HG03196 (cell line): ENCODE measurements around the gene TBC1D25.
A peak's percentile ranks its signal among the peaks of the same experiment; 100 is the strongest.

ENCODE experiments used
- ATAC-seq: cut with Tn5 transposase; IDR thresholded peaks from one replicate; pipeline ENCODE4 v1.9.1; 2021; ENCODE audit not compliant: unreplicated experiment

The TBC1D25 gene, protein sequence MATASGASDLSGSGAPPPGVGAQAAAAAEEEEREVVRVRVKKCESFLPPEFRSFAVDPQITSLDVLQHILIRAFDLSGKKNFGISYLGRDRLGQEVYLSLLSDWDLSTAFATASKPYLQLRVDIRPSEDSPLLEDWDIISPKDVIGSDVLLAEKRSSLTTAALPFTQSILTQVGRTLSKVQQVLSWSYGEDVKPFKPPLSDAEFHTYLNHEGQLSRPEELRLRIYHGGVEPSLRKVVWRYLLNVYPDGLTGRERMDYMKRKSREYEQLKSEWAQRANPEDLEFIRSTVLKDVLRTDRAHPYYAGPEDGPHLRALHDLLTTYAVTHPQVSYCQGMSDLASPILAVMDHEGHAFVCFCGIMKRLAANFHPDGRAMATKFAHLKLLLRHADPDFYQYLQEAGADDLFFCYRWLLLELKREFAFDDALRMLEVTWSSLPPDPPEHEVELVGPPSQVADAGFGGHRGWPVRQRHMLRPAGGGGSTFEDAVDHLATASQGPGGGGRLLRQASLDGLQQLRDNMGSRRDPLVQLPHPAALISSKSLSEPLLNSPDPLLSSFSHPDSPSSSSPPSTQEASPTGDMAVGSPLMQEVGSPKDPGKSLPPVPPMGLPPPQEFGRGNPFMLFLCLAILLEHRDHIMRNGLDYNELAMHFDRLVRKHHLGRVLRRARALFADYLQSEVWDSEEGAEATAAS

DNA sequence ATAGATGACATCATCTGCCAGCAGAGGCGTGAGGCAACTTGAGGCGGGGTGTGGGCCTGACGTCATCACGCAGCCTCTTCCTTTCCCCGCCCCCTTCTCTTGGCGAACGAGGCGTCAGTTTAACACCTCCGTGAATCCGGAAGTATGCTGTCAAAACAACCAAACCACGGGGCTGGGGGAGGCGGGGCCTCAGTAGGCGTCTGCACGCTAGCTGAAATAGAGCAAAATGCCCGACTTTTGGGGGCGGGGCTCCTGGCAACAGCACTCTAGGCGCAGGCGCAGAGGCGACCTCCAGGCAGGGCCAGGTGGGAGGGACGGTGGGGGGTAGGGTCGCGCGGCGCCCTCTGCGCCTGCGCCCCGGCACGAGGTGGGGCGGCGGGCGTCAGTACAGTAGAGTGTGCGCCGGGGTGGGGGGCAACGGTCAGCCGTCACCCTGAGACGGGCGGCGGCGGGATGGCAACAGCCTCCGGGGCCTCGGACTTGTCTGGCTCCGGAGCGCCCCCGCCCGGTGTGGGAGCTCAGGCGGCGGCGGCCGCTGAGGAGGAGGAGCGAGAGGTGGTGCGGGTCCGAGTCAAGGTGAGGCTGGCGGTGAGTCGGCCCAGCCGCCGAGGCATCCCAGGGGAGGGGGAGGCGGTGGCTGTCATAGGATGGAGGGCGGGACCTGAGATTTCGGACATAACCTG is at the start of gene TBC1D25:
TSS of gene TBC1D25 (plus strand) at position 370 of the 683 bp plus-strand sequence. CDS start at position 454, 84 bp downstream.
- peak; percentile 73 for ATAC-seq

DNA sequence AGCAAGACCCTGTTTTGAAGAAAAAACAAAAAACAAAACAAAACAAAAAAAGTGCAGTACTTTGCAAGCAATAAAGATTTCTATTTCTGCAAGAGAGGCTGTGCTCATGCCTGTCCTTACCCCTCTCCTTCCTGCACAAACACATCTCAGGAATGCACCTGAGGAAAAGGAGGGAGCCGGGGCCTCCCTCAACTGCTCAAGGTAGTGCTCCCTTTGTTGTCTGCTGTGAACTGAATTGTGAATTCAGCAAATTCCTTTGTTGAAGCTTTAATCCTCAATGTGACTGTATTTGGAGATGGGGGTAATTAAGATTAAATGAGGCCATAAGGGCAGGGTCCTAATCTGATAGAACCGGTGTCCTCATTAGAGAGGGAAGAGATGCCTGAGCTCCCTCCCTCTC is 49.6 kb upstream of the TBC1D25 start:
- no peak for ATAC-seq

DNA sequence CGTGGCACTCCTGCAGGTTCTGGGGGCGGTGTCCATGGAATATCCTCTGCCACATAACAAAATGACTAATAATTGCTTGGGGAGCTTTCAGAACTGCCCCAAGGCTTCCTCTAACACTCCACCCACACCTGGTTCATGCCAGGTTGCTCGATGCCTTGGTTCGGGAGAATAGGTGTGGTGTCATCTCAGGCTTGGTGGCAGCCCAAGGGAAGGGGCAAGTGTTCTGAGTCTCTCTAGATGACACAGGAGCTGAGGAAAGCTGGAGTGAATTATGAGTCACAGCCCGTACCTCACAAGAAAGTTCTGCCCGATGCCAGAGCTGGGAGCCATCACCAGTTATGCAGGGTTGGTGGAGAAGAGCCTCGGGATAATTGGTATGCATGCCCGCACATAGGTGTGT is 48.9 kb upstream of the TBC1D25 start:
- ATAC-seq: no peak

DNA sequence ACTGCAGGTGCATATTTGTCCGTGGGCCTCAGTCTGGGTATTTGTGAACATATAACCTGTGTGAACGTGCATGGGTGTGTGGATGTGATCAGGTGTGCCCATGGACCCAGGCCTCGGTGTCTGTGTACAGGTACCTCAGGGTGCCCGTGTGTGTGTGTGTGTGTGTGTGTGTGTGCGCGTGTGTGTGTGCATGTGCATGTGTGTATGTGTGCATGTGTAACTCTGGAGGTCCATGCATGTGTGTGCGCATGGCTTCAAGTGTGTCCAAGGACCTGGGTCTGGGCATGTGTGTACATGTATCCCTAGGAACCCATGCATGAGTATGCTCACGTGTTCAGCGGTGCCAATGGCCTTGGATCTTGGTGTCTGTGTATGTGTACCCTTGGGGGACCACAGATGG is 47.7 kb upstream of the TBC1D25 start:
- no peak for ATAC-seq

DNA sequence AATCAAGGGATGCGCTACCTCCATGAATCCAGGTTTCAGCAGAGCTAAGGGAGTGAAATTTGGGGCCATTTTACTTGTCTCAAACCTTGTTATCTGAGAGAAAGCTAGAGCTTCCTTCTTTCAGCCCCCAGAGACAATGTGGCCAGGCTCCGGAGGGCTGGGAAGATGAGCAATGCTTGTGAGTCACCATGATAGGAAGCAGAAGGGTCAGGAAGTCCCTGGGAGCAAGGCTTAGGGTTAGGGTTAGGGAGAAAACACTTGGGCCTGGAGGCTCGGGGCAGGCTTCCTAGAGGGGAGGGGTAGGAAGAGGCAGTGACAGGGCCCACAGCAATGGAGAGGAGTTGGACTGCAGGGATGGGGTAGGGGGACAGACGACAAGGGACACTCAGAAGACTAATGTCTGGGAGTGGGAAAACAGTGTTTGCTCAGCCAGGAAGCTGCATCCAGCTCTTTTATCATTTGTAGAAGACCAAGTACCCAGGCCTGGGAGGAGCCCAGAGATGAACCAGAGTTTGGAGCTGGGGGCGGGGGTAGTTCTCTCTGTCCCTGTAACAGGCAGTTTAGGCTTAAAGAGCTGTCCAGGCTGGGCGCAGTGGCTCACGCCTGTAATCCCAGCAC is 47.1 kb upstream of the TBC1D25 start:
- no peak for ATAC-seq

DNA sequence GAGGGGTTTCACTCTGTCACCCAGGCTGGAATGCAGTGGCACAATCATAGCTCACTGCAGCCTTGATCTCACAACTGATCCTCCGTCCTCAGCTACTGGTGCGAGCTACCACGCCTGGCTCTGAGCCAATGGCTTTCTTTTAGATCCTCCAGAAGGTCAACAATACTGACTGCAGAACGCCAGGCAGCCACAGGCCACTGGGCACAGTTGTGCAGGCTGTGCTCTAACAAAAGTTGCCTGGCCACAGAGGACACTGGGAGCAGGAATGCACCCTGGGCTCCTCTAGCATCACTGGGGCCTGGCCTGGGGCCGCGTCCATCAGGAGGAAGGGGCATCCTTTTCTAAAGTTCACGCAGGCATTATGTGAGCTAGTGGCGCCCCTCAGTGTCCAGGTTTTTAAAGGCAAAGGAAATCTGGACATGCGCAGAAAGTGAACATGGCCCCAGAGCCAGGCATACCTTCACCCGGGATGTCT is 45.6 kb upstream of the TBC1D25 start:
- no peak for ATAC-seq

DNA sequence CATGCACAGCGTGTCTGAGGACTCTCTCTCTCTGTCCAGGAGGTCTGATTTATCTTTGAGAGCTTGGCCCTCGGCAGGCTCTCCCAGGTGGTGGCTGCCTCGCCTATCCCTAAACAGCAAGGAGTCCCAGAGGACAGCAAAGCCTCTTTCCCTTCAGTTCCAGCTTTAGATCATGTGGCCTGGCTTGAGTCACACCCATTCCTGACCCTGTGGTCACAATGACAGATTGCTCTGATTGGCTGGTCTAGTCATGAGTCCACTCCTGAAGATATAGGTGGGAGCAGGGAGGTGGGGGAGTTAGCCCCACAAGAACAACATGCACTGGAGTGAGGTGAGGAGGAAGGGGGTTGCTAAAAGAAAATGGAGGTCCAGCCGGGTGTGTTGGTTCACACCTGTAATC is 42.9 kb upstream of the TBC1D25 start:
- no peak for ATAC-seq

DNA sequence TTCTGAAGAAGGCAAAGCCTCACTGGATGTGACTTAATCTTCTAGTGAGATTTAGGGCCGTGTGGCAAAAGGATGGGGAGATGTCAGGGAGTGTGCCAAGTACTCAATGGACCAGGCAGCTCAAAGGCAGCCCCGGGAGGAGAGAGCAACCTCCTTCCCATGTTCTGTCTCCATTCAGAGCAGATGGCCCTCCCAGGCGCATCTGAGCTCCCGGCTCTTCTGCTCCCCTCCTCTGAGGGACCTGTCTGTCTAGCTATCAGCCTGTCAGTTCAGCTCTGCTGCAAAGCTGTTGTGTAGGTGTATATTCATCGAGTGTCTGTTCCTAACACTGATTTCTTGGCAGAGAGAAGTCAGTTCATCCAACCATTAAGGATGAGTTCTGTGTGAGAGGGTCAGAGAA is 41.6 kb upstream of the TBC1D25 start:
- no peak for ATAC-seq

DNA sequence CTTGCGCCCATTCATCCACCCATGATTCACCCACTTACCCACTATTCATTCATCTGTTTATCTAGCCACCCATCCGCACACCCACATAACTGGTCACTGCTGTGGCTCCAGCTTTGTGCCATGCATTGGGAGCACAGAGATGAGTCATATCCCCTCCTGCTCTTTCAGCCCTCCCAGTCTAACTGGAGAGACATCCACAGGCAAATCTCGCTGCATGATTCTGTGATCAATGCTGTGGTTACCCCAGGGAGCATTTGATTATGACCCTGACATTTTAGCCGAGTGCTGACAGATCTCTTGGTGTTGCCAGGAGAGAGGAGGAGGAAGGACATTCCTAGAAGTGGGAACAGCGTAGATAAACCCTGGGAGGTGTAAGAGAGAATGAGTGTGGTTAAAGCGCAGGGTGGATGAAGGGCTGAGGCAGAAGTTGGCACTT is 41.1 kb upstream of the TBC1D25 start:
- no peak for ATAC-seq

DNA sequence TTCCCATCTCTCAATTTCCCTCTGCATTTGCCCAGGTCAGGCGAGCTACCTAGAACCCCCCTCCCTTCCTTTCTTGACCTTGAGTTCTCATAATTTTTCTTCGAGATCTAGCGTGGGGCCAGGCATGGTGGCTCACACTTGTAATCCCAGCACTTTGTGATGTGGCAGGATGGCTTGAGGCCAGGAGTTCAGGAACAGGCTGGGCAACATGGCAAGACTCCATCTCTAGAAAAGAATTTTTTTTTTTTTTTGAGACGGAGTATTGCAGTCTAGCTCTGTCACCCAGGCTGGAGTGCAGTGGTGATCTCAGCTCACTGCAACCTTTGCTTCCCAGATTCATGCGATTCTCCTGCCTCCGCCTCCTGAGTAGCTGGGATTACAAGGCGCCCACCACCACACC is 35.3 kb upstream of the TBC1D25 start:
- no peak for ATAC-seq

DNA sequence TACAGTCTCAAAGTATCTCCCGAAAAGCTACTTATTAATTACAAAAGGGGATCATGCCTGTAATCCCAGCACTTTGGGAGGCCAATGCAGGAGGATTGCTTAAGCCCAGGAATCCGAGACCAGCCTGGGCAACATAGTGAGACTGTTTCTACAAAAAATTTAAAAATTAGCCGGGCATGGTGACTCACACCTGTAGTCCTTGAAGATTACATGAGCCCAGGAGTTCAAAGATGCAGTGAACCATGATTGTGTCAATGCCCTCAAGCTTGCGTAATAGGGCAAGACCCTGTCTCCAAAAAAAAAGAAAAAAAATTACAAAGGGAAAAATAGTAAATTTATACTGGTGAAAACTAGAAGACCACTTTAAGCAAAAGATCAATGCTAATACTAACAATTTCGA is 34.0 kb upstream of the TBC1D25 start:
- no peak for ATAC-seq

DNA sequence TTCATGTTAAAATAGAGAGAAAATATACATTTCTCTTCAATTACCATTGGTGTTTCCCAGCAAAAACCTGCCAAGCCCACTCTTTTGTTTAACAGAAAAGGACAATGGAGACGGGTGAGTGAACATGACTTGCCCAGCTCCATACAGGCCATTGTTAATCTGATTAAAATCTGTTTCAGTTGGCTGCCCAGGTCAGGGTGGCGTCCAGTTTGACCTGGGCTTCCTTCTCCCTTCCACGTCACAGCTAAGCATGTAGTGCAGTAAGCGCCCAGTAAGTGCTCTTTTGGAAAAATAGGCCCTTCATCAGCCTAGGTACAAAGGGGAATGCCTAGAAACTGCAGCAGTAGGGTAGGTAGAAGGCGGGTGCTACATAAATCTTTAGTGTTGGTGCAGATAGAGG is 32.3 kb upstream of the TBC1D25 start:
- no peak for ATAC-seq

DNA sequence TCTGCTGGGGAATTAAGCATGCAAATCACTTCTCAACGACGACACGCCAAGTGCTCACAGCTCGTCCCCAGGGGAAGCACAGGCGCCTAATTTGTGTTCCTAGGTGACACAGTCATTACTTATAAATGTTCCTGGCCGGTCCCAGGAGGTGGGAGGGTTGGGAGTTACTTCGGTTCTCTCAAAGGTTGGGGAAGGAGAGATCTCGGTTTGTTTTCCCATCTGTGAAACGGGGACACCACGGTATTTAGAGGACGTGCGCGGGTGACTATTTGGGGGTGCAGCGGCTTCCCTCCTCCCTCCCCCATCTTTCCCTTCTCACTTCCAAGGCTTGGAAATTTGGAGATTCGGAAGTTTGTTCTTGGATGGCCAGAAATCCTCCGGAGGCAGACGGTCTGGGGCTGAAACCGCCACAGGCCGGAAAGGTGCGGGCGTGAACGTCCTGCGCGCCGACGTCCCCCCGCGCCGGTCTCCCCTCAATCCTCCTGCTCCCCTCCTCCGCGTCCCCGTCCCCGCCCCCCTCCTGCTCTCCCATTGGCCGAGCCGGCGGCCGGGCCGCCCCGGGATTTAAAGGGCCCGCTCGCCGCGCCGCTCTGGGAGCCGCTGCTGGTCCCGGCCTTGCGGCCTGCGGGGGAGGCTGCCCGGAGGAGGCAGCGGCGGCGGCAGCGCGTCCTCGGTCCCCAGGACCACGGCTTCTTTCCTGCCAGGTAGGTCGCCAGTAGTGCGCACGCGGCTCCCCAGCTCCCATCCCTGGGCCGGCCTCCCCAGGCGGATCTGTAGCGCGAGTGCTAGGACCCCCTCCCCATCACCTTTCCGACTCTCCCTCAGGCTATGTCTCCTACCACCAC is 30.9 kb upstream of the TBC1D25 start, which contains the start of gene PORCN:
TSS of gene PORCN (plus strand) at position 593 of the 845 bp plus-strand sequence. CDS start 829 bp downstream, outside the sequence.
- peak; percentile 84 for ATAC-seq

DNA sequence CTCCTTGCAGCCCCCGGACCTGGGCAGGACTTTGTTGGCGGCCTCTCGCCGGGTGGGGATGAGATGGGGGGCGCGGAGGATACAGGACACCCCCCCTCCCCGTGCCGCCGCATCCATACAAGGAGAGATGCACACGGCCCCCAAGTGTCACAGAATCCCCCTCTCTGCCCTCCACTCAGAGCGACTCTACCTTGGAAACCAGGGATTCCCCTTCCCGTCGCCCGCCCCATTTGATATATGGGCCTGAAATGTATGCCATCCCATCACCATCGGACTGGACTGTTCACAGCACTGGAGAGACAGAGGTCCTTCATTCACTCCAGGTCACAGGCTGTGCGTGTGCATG is 30.3 kb upstream of the TBC1D25 start:
- no peak for ATAC-seq

DNA sequence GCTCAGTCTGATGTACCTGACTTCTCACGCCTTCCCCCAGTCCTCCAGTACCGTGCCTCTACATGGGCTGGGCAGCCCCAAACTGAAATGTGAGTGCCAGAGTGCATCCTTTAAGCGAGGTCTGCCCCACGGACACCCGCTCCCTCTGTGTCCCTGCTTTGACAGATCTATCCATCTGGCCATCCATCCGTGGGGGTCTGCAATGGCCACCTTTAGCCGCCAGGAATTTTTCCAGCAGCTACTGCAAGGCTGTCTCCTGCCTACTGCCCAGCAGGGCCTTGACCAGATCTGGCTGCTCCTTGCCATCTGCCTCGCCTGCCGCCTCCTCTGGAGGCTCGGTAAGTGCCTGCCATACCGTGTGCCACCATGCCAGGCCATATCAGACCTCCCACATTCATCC is 29.9 kb upstream of the TBC1D25 start:
- no peak for ATAC-seq

DNA sequence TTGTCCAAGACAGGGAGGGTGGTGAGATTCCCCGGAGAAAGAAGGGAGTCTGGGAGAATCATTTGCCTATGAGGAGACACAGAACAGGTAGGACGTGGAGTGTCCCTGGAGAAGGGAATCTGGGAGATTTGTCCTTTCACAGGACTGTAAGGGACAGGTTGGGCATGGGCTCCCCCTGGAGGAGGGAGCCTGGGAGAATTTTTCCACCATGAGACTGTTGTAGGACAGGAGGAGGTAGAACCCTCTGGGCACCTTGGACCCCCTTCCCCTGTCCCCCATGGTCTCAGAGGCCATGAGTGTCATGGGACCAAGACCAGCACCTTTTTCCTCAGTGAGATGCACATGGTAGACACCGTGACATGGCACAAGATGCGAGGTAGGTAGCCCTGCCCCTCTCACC is 28.0 kb upstream of the TBC1D25 start:
- ATAC-seq: no peak

DNA sequence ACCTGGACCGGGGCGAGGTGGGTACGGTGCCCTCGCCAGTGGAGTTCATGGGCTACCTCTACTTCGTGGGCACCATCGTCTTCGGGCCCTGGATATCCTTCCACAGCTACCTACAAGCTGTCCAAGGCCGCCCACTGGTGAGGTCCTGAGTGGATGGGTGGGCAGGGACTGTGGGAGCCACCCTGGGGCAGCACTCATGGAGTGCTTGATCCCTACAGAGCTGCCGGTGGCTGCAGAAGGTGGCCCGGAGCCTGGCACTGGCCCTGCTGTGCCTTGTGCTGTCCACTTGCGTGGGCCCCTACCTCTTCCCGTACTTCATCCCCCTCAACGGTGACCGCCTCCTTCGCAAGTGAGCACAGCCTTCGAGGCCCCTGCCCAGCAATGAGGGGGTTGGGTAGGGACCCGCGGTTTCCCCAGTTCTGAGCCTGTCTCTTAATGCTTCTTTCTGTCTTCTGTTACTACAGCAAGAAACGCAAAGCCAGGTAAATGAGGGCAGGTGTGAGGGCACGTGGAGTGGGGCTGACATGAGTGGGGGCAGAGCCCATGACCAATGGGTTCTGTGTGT is 27.1 kb upstream of the TBC1D25 start:
- ATAC-seq: no peak

DNA sequence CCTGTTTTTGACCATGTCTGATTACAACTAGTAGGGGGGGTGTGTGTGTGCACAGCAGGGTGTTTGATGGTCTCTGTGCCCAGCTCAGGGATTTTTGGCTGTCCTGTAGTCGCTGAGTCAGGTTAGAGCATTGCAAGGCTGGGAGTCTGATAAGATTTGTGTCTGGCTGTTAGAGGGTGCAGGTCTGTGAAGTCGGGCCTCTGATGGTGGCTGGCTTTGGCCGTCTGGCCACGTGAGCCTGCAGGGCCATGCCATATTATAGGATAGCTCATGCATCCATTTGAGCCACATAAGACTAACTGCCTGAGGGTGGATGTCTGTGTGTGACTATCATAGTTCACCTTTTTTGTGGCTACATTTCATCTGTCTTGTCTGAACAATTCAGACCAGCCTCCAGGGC is 25.8 kb upstream of the TBC1D25 start:
- ATAC-seq: no peak

DNA sequence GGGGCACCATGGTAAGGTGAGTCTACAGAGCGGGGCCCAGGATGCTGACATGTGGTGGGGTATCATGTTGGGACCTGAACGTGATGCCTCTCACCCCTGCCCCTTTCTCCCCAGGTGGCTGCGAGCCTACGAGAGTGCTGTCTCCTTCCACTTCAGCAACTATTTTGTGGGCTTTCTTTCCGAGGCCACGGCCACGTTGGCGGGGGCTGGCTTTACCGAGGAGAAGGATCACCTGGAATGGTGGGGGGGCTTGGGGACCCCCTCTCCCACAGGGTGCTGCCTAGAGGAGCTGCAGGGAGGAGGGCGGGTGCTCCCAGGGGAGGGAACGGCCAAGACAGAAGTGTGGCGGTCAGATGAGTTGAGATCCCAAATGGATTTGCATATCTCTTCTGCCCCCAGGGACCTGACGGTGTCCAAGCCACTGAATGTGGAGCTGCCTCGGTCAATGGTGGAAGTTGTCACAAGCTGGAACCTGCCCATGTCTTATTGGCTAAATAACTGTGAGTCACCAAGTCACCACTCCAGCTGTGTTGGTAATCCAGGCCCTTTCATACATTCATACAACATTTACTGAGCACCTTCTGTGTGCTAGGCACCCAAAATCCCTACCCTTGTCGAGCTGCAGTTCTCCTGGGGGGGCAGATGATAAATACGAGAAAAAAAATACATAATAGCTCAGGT is 25.2 kb upstream of the TBC1D25 start:
- ATAC-seq: no peak
